ENCODE data around the gene PAXX.

PAXX gene

GRCh38 chr9:137020771-137021567, 28.7 kb downstream of the PAXX start:
- H3K4me3 ChIP-seq (ENCODE audit: low read depth, low read length, poor library complexity, severe bottlenecking) = no peak overlapping the region
- no peak overlapping the region for H3K27ac ChIP-seq (ENCODE audit: low read depth, low read length, poor library complexity, severe bottlenecking)
- no peaks in the 10 kb centered on the region for H3K9me2 ChIP-seq (ENCODE audit: low read depth, low read length)
- H3K27me3 ChIP-seq (ENCODE audit: insufficient read depth, low read length) = no peaks in the 10 kb centered on the region
- no peaks in the 10 kb centered on the region for H3F3A ChIP-seq (ENCODE audit: insufficient read depth, low read length)
- no peak overlapping the region for H3K9ac ChIP-seq (ENCODE audit: low read length)
- H3K9me3 ChIP-seq (ENCODE audit: low read length) = no peaks in the 10 kb centered on the region
- TF ChIP-seq CTCF (IDR thresholded peaks at IDR 0.05; ENCODE audit: low read length) = no peak
- TF ChIP-seq EZH2 (IDR thresholded peaks at IDR 0.05; ENCODE audit: borderline replicate concordance, low read length) = no peak
- H3K36me3 ChIP-seq (ENCODE audit: insufficient read depth, low read length) = no peaks in the 10 kb centered on the region
- no peak overlapping the region for H3K4me2 ChIP-seq (ENCODE audit: low read length)
- no peaks in the 10 kb centered on the region for H4K20me1 ChIP-seq (ENCODE audit: insufficient read depth, low read length)
- no peak overlapping the region for H2AFZ ChIP-seq (ENCODE audit: low read length)
- H3K79me2 ChIP-seq (ENCODE audit: insufficient read depth, low read length) = no peaks in the 10 kb centered on the region
- peaks cover 7% of the 10 kb centered on the region for H3K4me1 ChIP-seq (ENCODE audit: insufficient read depth, low read length, severe bottlenecking)

- Histone ChIP-seq H3K9ac (ENCODE audit: low read length) (no peak overlapping the region), H2AFZ (ENCODE audit: low read length) (no peak overlapping the region), H4K20me1 (ENCODE audit: insufficient read depth, low read length) (no peaks in the 10 kb centered on the region), H3K9me2 (ENCODE audit: low read depth, low read length) (no peaks in the 10 kb centered on the region), H3K27me3 (ENCODE audit: insufficient read depth, low read length) (no peaks in the 10 kb centered on the region), H3K4me2 (ENCODE audit: low read length) (no peak overlapping the region), H3K27ac (ENCODE audit: low read depth, low read length, poor library complexity, severe bottlenecking) (no peak overlapping the region), H3K36me3 (ENCODE audit: insufficient read depth, low read length) (no peaks in the 10 kb centered on the region), H3F3A (ENCODE audit: insufficient read depth, low read length) (no peaks in the 10 kb centered on the region), H3K9me3 (ENCODE audit: low read length) (no peaks in the 10 kb centered on the region), H3K4me3 (ENCODE audit: low read depth, low read length, poor library complexity, severe bottlenecking) (no peak overlapping the region), H3K79me2 (ENCODE audit: insufficient read depth, low read length) (no peaks in the 10 kb centered on the region), H3K4me1 (ENCODE audit: insufficient read depth, low read length, severe bottlenecking) (peaks cover 10% of the 10 kb centered on the region)
- TF ChIP-seq CTCF (IDR thresholded peaks at IDR 0.05; ENCODE audit: low read length) (no peak), EZH2 (IDR thresholded peaks at IDR 0.05; ENCODE audit: borderline replicate concordance, low read length) (no peak)
Observed at GRCh38 chr9:137021568-137021978, 29.4 kb downstream of the PAXX start.

GRCh38 chr9:137021979-137022661, 29.9 kb downstream of the PAXX start:
- no peaks in the 10 kb centered on the region for H3K36me3 ChIP-seq (ENCODE audit: insufficient read depth, low read length)
- H3K4me2 ChIP-seq (ENCODE audit: low read length) = no peak overlapping the region
- peaks cover 10% of the 10 kb centered on the region for H3K4me1 ChIP-seq (ENCODE audit: insufficient read depth, low read length, severe bottlenecking)
- TF ChIP-seq CTCF (IDR thresholded peaks at IDR 0.05; ENCODE audit: low read length) (no peak), EZH2 (IDR thresholded peaks at IDR 0.05; ENCODE audit: borderline replicate concordance, low read length) (no peak)
- no peak overlapping the region for H3K9ac ChIP-seq (ENCODE audit: low read length)
- H3K9me2 ChIP-seq (ENCODE audit: low read depth, low read length) = no peaks in the 10 kb centered on the region
- H3K27me3 ChIP-seq (ENCODE audit: insufficient read depth, low read length) = peaks cover 3% of the 10 kb centered on the region; the same call in 1 of the 2 replicates
- no peak overlapping the region for H2AFZ ChIP-seq (ENCODE audit: low read length)
- no peak overlapping the region for H3K4me3 ChIP-seq (ENCODE audit: low read depth, low read length, poor library complexity, severe bottlenecking)
- H3K9me3 ChIP-seq (ENCODE audit: low read length) = no peaks in the 10 kb centered on the region
- no peaks in the 10 kb centered on the region for H4K20me1 ChIP-seq (ENCODE audit: insufficient read depth, low read length)
- no peak overlapping the region for H3K27ac ChIP-seq (ENCODE audit: low read depth, low read length, poor library complexity, severe bottlenecking)
- H3K79me2 ChIP-seq (ENCODE audit: insufficient read depth, low read length) = no peaks in the 10 kb centered on the region
- no peaks in the 10 kb centered on the region for H3F3A ChIP-seq (ENCODE audit: insufficient read depth, low read length)

Measured in OCI-LY1 (cell line).